ENCODE measurements around the gene CFAP97D2.
"Not testable (repeated sequence)": the region's sequence is repeated elsewhere in the genome, so short reads cannot be mapped to it uniquely, and the experiment has no call there.

Gene CFAP97D2

DNA sequence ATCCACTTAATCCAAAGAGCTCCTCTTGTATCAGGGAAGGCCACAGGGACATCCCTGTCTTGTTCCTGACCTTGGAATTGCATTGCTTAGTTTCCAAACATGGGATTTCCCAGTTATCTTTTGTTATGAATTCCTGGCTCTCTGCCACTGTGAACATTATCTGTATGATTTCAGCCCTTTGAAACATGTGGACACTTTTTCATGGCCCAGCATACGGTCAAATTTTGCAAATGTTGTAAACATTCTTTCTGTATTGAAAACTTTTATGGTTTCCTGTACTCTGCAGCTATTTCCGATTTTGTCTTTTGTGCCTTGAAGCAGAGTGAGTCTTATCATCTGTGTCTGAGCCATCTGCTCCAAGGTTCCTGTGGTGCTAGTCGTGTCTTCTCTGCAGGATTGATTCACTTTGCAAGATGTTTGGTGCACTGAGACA, 4.5 kb upstream of the CFAP97D2 start:
- no peaks in the 10 kb centered on the region for H3K9me3 ChIP-seq (ENCODE audit: control insufficient read depth, low read length)
- no peaks in the 10 kb centered on the region for H3K4me1 ChIP-seq (ENCODE audit: control insufficient read depth, insufficient read depth, low read length, poor library complexity, severe bottlenecking)
- no peak overlapping the region for H3K27ac ChIP-seq (ENCODE audit: low read depth, low read length, severe bottlenecking)
- 89 to 93% methylated on average over 3 of the region's 3 CpGs for WGBS, 2 experiments (ENCODE audit: insufficient coverage in 2 of 2)
- H3K4me3 ChIP-seq (ENCODE audit: extremely low read depth, insufficient read depth, low read length, poor library complexity, severe bottlenecking) = no peak overlapping the region
- H3K36me3 ChIP-seq (ENCODE audit: control insufficient read depth, insufficient read depth, low read length) = no peaks in the 10 kb centered on the region

DNA sequence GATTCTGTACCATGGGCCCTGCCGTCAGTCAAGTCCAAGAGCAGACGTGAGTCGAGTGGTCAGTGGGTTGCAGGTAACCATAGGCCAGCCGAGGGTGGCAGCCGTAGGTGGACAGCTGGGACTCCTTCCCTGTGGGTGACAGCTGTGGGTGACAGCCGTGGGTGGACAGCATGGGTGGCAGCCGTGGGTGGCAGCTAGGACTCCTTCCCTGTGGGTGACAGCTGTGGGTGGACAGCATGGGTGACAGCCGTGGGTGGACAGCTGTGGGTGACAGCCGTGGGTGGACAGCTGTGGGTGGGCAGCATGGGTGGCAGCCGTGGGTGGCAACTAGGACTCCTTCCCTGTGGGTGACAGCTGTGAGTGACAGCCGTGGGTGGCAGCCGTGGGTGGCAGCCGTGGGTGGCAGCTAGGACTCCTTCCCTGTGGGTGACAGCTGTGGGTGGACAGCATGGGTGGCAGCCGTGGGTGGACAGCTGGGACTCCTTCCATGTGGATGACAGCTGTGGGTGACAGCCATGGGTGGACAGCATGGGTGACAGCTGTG, 2.6 kb upstream of the CFAP97D2 start:
- H3K4me1 ChIP-seq (ENCODE audit: control insufficient read depth, insufficient read depth, low read length, poor library complexity, severe bottlenecking); H3K36me3 ChIP-seq (ENCODE audit: control insufficient read depth, insufficient read depth, low read length); H3K9me3 ChIP-seq (ENCODE audit: control insufficient read depth, low read length); H3K4me3 ChIP-seq (ENCODE audit: extremely low read depth, insufficient read depth, low read length, poor library complexity, severe bottlenecking); H3K27ac ChIP-seq (ENCODE audit: low read depth, low read length, severe bottlenecking): not testable (repeated sequence)
- WGBS, 2 experiments (ENCODE audit: insufficient coverage in 2 of 2) = 89 to 97% methylated on average over 10 to 13 of the region's 14 CpGs

DNA sequence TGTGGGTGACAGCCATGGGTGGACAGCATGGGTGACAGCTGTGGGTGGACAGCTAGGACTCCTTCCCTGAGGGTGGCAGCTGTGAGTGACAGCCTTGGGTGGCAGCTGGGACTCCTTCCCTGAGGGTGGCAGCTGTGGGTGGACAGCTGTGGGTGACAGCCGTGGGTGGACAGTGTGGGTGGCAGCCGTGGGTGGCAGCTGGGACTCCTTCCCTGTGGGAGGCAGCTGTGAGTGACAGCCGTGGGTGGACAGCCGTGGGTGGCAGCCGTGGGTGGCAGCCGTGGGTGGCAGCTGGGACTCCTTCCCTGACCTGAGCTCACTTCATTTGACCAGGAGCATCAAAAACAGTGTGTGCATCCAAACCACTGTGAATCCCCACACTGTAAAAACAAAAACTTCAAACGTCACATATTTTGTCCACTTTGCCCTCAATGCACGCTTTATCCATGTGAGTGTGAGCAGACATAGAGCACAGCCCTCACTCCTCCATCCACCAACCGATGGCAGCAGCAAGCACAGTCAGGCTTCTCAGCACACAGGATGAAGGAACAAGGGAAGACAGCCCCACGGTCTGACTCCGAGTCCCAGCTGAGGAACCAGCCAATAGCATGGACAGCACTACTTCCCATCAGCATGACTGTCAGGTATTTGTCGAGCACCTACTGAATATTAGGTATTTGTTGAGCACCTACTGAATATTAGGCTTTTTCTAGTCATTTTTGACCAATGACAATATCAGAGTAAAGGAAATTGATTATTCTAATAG, 1.6 kb upstream of the CFAP97D2 start:
- H3K4me1 ChIP-seq (ENCODE audit: control insufficient read depth, insufficient read depth, low read length, poor library complexity, severe bottlenecking) = no peaks in the 10 kb centered on the region
- no peak overlapping the region for H3K27ac ChIP-seq (ENCODE audit: low read depth, low read length, severe bottlenecking)
- H3K36me3 ChIP-seq (ENCODE audit: control insufficient read depth, insufficient read depth, low read length) = no peaks in the 10 kb centered on the region
- WGBS, 2 experiments (ENCODE audit: insufficient coverage in 2 of 2) = 78 to 82% methylated on average over 11 to 12 of the region's 12 CpGs
- no peaks in the 10 kb centered on the region for H3K9me3 ChIP-seq (ENCODE audit: control insufficient read depth, low read length)
- H3K4me3 ChIP-seq (ENCODE audit: extremely low read depth, insufficient read depth, low read length, poor library complexity, severe bottlenecking) = no peak overlapping the region

DNA sequence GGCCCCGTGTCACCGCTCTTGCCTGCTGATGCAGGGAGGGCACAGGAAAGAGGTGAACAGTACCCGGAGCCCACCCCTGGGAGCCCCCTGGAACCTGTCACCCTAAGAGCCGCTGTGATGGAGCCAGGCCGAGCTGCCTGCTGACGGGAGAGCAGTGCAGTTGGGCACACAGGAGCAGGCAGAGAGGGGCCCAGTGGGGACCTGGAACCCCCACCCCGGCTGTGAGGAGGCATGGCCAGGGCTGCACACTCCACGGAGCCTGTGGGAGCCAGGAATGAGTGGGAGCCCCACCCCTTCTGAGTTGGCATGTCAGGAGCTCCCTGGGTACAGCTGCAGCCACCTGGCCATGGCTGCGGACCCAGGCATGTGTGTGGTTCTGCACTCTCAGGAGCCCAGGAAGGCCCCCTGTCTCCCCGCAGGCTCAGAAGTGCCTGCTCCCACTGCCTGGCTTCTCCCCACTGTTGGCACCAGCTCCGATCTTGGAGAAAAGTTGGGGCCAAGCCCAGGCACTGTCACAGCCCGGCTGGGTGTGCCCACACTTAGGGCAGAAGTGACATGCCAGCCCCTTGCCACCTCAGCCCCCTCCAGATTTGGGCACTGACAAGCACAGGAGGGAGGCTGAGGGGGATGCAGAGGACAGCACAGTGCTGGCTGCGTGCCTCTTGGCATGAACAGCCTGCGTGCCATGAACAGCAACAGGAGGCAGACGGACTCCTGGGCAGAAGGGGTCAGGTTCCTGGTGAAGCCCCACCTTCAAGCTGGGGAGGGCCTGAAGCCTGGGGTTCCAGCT, 6.3 kb downstream of the CFAP97D2 start:
- WGBS, 2 experiments (ENCODE audit: insufficient coverage in 2 of 2) = 88 to 93% methylated on average over 15 of the region's 15 CpGs

DNA sequence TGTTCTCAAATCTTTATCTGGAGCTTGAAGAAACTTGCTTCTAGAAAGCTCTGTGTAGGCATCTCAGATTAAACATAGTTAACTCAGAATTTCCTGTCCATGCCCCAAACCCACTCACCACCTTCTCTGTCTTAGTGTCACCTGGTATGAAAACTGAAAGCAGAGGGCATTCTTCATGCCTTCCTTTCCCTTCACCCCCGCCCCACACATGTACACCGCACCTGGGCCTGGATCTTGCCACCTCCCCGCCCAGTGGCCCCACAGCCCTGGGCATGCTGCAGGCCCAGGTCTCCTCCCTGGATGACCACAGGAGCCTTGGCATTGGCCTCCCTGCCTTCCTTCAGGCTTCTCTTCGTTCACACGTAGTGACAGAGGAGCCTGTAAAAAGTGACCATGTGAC, 15.8 kb downstream of the CFAP97D2 start:
- 86 to 92% methylated on average over 4 to 5 of the region's 5 CpGs for WGBS, 2 experiments (ENCODE audit: insufficient coverage in 2 of 2)
- no peak overlapping the region for H3K27ac ChIP-seq (ENCODE audit: low read depth, low read length, severe bottlenecking)
- H3K4me1 ChIP-seq (ENCODE audit: control insufficient read depth, insufficient read depth, low read length, poor library complexity, severe bottlenecking) = no peaks in the 10 kb centered on the region
- no peaks in the 10 kb centered on the region for H3K36me3 ChIP-seq (ENCODE audit: control insufficient read depth, insufficient read depth, low read length)
- no peak overlapping the region for H3K4me3 ChIP-seq (ENCODE audit: extremely low read depth, insufficient read depth, low read length, poor library complexity, severe bottlenecking)
- no peaks in the 10 kb centered on the region for H3K9me3 ChIP-seq (ENCODE audit: control insufficient read depth, low read length)

More for the DNA sequence above, 6.3 kb downstream of the CFAP97D2 start:
- no peak overlapping the region for H3K27ac ChIP-seq (ENCODE audit: low read depth, low read length, severe bottlenecking)
- H3K9me3 ChIP-seq (ENCODE audit: control insufficient read depth, low read length) = peaks cover 7% of the 10 kb centered on the region
- no peaks in the 10 kb centered on the region for H3K4me1 ChIP-seq (ENCODE audit: control insufficient read depth, insufficient read depth, low read length, poor library complexity, severe bottlenecking)
- no peaks in the 10 kb centered on the region for H3K36me3 ChIP-seq (ENCODE audit: control insufficient read depth, insufficient read depth, low read length)
- H3K4me3 ChIP-seq (ENCODE audit: extremely low read depth, insufficient read depth, low read length, poor library complexity, severe bottlenecking) = no peak overlapping the region

DNA sequence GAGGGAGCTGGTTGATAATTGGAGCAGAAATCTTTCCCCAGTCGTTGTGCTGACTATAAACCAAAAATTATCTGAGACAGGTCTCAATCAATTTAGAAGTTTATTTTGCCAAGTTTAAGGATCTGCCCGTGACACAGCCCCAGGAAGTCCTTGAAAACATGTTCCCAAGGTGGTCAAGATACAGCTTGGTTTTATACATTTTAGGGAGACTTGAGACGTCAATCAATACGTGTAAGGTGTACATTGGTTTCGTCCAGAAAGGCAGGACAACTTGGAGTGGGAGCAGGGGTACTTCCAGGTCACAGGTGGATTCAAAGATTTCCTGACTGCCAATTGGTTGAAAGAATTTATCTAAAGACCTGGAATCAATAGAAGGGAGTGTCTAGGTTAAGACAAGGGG, 17.6 kb downstream of the CFAP97D2 start:
- H3K36me3 ChIP-seq (ENCODE audit: control insufficient read depth, insufficient read depth, low read length) = no peaks in the 10 kb centered on the region
- no peaks in the 10 kb centered on the region for H3K9me3 ChIP-seq (ENCODE audit: control insufficient read depth, low read length)
- H3K27ac ChIP-seq (ENCODE audit: low read depth, low read length, severe bottlenecking) = no peak overlapping the region
- WGBS, 2 experiments (ENCODE audit: insufficient coverage in 2 of 2) = 84 to 92% methylated on average over 4 to 5 of the region's 5 CpGs
- H3K4me1 ChIP-seq (ENCODE audit: control insufficient read depth, insufficient read depth, low read length, poor library complexity, severe bottlenecking) = no peaks in the 10 kb centered on the region
- H3K4me3 ChIP-seq (ENCODE audit: extremely low read depth, insufficient read depth, low read length, poor library complexity, severe bottlenecking) = no peak overlapping the region

DNA sequence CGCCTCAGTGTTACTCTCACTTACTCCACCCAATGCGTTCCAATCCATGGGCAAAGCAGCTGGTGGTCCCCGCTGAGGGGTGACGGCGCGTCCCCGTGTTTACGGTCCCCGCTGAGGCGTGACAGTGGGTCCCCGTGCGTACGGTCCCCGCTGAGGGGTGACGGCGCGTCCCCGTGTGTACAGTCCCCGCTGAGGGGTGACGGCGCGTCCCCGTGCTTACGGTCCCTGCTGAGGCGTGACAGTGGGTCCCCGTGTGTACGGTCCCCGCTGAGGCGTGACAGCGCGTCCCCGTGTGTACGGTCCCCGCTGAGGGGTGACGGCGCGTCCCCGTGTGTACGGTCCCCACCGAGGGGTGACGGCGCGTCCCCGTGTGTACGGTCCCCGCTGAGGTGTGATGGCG, 19.5 kb downstream of the CFAP97D2 start:
- no peak overlapping the region for H3K4me3 ChIP-seq (ENCODE audit: extremely low read depth, insufficient read depth, low read length, poor library complexity, severe bottlenecking)
- no peaks in the 10 kb centered on the region for H3K4me1 ChIP-seq (ENCODE audit: control insufficient read depth, insufficient read depth, low read length, poor library complexity, severe bottlenecking)
- no peak overlapping the region for H3K27ac ChIP-seq (ENCODE audit: low read depth, low read length, severe bottlenecking)
- no peaks in the 10 kb centered on the region for H3K9me3 ChIP-seq (ENCODE audit: control insufficient read depth, low read length)
- WGBS, 2 experiments (ENCODE audit: insufficient coverage in 2 of 2) = 95 to 98% methylated on average over 5 to 47 of the region's 47 CpGs
- H3K36me3 ChIP-seq (ENCODE audit: control insufficient read depth, insufficient read depth, low read length) = no peaks in the 10 kb centered on the region

DNA sequence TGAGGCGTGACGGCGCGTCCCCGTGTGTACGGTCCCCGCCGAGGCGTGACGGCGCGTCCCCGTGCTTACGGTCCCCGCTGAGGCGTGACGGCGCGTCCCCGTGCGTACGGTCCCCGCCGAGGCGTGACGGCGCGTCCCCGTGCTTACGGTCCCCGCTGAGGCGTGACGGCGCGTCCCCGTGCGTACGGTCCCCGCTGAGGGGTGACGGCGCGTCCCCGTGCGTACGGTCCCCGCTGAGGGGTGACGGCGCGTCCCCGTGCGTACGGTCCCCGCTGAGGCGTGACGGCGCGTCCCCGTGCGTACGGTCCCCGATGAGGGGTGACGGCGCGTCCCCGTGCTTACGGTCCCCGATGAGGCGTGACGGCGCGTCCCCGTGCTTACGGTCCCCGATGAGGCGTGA, 20.5 kb downstream of the CFAP97D2 start:
- H3K9me3 ChIP-seq (ENCODE audit: control insufficient read depth, low read length); H3K4me1 ChIP-seq (ENCODE audit: control insufficient read depth, insufficient read depth, low read length, poor library complexity, severe bottlenecking); H3K27ac ChIP-seq (ENCODE audit: low read depth, low read length, severe bottlenecking); H3K4me3 ChIP-seq (ENCODE audit: extremely low read depth, insufficient read depth, low read length, poor library complexity, severe bottlenecking); H3K36me3 ChIP-seq (ENCODE audit: control insufficient read depth, insufficient read depth, low read length): not testable (repeated sequence)
- WGBS, 2 experiments (ENCODE audit: insufficient coverage in 2 of 2) = 90 to 94% methylated on average over 18 to 34 of the region's 75 CpGs

DNA sequence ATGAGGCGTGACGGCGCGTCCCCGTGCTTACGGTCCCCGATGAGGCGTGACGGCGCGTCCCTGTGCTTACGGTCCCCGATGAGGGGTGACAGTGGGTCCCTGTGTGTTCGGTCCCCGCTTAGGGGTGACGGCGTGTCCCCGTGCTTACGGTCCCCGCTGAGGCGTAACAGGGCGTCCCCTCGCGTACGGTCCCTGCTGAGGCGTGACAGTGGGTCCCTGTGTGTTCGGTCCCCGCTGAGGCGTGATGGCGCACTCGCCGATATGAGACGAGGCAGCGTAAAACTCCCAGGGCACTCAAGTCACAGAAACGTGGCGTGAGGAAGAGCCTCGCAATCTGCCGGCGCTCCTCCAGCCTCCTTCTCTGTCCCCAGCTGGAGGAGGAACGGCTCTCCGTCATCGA, 20.9 kb downstream of the CFAP97D2 start:
- no peak overlapping the region for H3K4me3 ChIP-seq (ENCODE audit: extremely low read depth, insufficient read depth, low read length, poor library complexity, severe bottlenecking)
- H3K27ac ChIP-seq (ENCODE audit: low read depth, low read length, severe bottlenecking) = no peak overlapping the region
- 85 to 95% methylated on average over 29 to 33 of the region's 42 CpGs for WGBS, 2 experiments (ENCODE audit: insufficient coverage in 2 of 2)
- H3K9me3 ChIP-seq (ENCODE audit: control insufficient read depth, low read length) = no peaks in the 10 kb centered on the region
- H3K36me3 ChIP-seq (ENCODE audit: control insufficient read depth, insufficient read depth, low read length) = no peaks in the 10 kb centered on the region
- H3K4me1 ChIP-seq (ENCODE audit: control insufficient read depth, insufficient read depth, low read length, poor library complexity, severe bottlenecking) = no peaks in the 10 kb centered on the region

DNA sequence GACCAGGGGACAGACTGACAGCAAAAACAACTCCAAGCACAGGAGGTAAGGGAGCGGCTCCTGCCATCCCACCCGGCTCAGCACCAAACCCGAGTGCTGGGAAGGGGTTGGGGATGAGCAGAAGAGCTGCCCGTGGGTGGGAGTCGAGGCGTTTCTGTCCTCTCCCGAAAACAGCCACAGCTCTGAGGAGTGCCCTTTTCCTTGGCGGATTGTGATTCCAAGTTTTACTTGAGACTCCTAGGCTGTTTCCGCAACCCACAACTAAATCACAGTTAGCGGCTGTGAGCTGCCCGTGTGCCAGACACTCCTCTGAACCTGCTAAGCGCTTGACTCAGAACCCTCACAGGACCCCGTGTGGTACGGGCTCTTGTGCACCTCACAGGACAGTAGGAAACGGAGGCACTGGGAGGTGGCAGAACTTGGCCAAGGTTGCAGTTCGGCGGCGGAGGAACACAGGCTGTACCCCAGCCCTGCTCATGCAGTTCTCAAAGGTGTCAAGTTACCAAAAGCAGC, 21.4 kb downstream of the CFAP97D2 start:
- Histone ChIP-seq H3K36me3 (ENCODE audit: control insufficient read depth, insufficient read depth, low read length) (no peaks in the 10 kb centered on the region), H3K4me3 (ENCODE audit: extremely low read depth, insufficient read depth, low read length, poor library complexity, severe bottlenecking) (no peak overlapping the region), H3K9me3 (ENCODE audit: control insufficient read depth, low read length) (no peaks in the 10 kb centered on the region), H3K27ac (ENCODE audit: low read depth, low read length, severe bottlenecking) (no peak overlapping the region), H3K4me1 (ENCODE audit: control insufficient read depth, insufficient read depth, low read length, poor library complexity, severe bottlenecking) (no peaks in the 10 kb centered on the region)
- 70 to 89% methylated on average over 12 to 16 of the region's 18 CpGs for WGBS, 2 experiments (ENCODE audit: insufficient coverage in 2 of 2)
